Lung (tissue), 12 donors: ENCODE data around the gene SLC30A5. TPM values are rescaled to one million over a fixed set of nuclear protein-coding genes. Genes with fewer than 3 reads are reported as not detected.

Source experiments
- ATAC-seq: fragments of 200-7000 bp; cut with Tn5 transposase; one replicate; pipeline ENCODE4 v1.9.1; 2020; ENCODE audit warnings: moderate number of reproducible peaks; ENCODE audit not compliant: insufficient read depth, low FRiP score
- DNase-seq, 3 donors: peaks; one replicate each; pipeline ENCODE4 v3.0.0-alpha.2; 2013 to 2017
- H3K27ac ChIP-seq, 2 donors: one replicate each; pipeline ENCODE4 v1.5.1; 2013; ENCODE audit warnings: mild to moderate bottlenecking in 2 of 2, moderate library complexity in 2 of 2, control low read depth in 1 of 2, inconsistent platforms in 1 of 2, low read depth in 1 of 2, low read length in 1 of 2
- H3K27me3 ChIP-seq, 3 donors: one replicate each; pipeline ENCODE4 v1.5.1; 2013; ENCODE audit warnings: low read length in 2 of 3; ENCODE audit not compliant: control insufficient read depth in 3 of 3, insufficient read depth in 3 of 3
- H3K36me3 ChIP-seq, 4 donors: one replicate each; pipeline ENCODE4 v1.5.1; 2013; ENCODE audit warnings: low read length in 4 of 4, mild to moderate bottlenecking in 1 of 4, moderate library complexity in 1 of 4; ENCODE audit not compliant: control insufficient read depth in 4 of 4, insufficient read depth in 4 of 4
- H3K4me1 ChIP-seq, 5 donors: one replicate each; pipeline ENCODE4 v1.5.1; 2013; ENCODE audit warnings: low read length in 5 of 5, mild to moderate bottlenecking in 2 of 5, moderate library complexity in 1 of 5; ENCODE audit not compliant: control insufficient read depth in 5 of 5, insufficient read depth in 5 of 5
- H3K4me3 ChIP-seq: one replicate; pipeline ENCODE4 v1.5.1; 2013; ENCODE audit warnings: mild to moderate bottlenecking, control low read depth, moderate library complexity
- H3K9ac ChIP-seq, 2 donors: one replicate each; pipeline ENCODE4 v1.5.1; 2013; ENCODE audit warnings: low read length in 2 of 2, control low read depth in 1 of 2; ENCODE audit not compliant: insufficient read depth in 1 of 2
- H3K9me3 ChIP-seq, 4 donors: one replicate each; pipeline ENCODE4 v1.5.1; 2013; ENCODE audit warnings: low read length in 3 of 4, mild to moderate bottlenecking in 1 of 4, moderate library complexity in 1 of 4; ENCODE audit not compliant: control insufficient read depth in 4 of 4, insufficient read depth in 3 of 4
- CTCF ChIP-seq: IDR thresholded peaks from 2 replicates; pipeline ENCODE4 v1.5.1; 2012; ENCODE audit warnings: mild to moderate bottlenecking; ENCODE audit errors: control extremely low read depth, extremely low read depth
- WGBS, 2 donors: extraction: QIAGEN DNeasy Blood & Tissue Kit; methylation state at CpG; one replicate each; pipeline ENCODE4 v1.1.7; 2013; 5-methylcytosine and 5-hydroxymethylcytosine counted together
- polyA plus RNA-seq, 2 donors: library from polyadenylated mRNA; stranded (reverse); fragments of 200-250 nt; gene quantifications; one replicate each; pipeline ENCODE4 v1.2.1, GENCODE V29; 2013
- total RNA-seq, 2 donors: library from RNA; depleted of rRNA in 1 of 2; stranded (reverse); fragments of >200 nt in 1 of 2; gene quantifications; one replicate each; pipeline ENCODE4 v1.2.1, GENCODE V29; 2014 to 2021
- donor health status: control.
- donor health status: control.
- donor health status: Bipolar disorder and iron deficiency.
- donor health status: healthy.
- donor health status: DM: yes; HTN: yes; CAD: no.

SLC30A5 gene
- total and polyA plus RNA-seq, 4 donors, result 28.7 to 52.3 (median 44.3) TPM

DNA sequence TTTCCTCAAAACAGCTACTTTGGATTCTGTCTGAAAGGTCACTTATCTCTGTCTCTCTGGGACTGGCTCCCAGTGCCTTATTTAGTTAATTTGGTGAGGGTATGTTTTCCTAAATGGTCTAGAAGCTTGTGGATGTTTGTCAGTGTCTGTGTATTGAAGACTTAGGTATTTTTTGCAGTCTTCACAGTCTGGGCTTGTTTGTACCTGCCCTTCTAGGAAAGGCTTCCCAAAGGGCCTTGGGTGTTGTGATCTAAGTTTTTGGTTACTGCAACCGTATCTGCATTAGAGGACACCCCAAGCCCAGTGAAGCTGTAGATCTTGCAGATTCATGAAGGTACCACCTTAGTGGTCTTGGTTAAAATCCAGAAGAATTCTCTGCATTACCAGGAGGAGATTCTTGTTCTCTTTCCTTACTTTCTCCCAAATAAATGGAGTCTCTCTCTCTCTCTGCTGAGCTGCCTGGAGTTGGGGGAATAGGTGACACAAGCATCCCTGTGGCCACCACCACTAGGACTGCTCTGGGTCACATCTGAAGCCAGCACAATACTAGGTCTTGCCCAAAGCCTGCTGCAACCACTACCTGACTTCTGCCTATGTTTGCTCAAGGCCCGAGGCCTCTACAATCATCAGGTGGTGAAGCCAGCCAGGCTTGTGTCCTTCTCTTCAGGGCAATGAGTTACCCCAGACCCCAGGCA is 55.3 kb downstream of the SLC30A5 start:
- Histone ChIP-seq H3K4me3 (no peak overlapping the region), H3K9me3 (no peaks in the 10 kb centered on the region), H3K9ac (no peak overlapping the region), H3K27ac (no peak overlapping the region), H3K4me1 (no peaks in the 10 kb centered on the region), H3K27me3 (no peaks in the 10 kb centered on the region), H3K36me3 (no peaks in the 10 kb centered on the region)
- WGBS, 2 donors, result 91 to 94% methylated on average over 2 of the region's 2 CpGs
- ATAC-seq (no peak), DNase-seq (no peak)
- TF ChIP-seq CTCF, result no peak

DNA sequence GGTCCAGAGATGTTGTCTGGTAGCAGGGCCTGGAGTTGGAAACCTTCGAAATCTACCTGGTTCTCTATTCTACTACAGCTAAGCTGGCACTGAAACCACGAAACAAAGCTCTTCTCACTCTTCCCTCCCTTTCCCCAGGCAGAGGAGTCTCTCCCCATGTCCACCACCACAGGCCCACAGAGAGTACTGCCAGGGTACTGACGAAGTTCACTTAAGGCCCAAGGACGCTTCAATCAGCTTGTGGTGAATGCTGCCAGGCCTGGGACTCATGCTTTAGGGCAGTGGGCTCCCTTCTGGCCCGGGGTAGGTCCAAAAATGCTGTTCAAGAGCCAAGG is 55.8 kb downstream of the SLC30A5 start:
- no peaks in the 10 kb centered on the region for H3K36me3 ChIP-seq
- DNase-seq (no peak), ATAC-seq (no peak)
- WGBS, 2 donors, result 92 to 95% methylated on average over 5 of the region's 5 CpGs
- H3K27ac ChIP-seq, result no peak overlapping the region
- no peak overlapping the region for H3K4me3 ChIP-seq
- no peaks in the 10 kb centered on the region for H3K9me3 ChIP-seq
- no peaks in the 10 kb centered on the region for H3K4me1 ChIP-seq
- no peak overlapping the region for H3K9ac ChIP-seq
- no peak for TF ChIP-seq CTCF
- H3K27me3 ChIP-seq, result no peaks in the 10 kb centered on the region

GRCh38 chr5:69152731-69153130 is 58.9 kb downstream of the SLC30A5 start:
- ATAC-seq, result no peak
- H3K36me3 ChIP-seq, result no peaks in the 10 kb centered on the region
- H3K27me3 ChIP-seq, result no peaks in the 10 kb centered on the region
- no peak for DNase-seq
- H3K4me1 ChIP-seq, result no peaks in the 10 kb centered on the region
- H3K27ac ChIP-seq, result no peak overlapping the region
- no peak for TF ChIP-seq CTCF
- H3K9me3 ChIP-seq, result no peaks in the 10 kb centered on the region
- H3K9ac ChIP-seq, result no peak overlapping the region
- WGBS, 2 donors, result 33 to 69% methylated on average over 3 of the region's 3 CpGs
- H3K4me3 ChIP-seq, result no peak overlapping the region

- Histone ChIP-seq H3K36me3 (no peaks in the 10 kb centered on the region), H3K27ac (no peak overlapping the region), H3K4me3 (no peak overlapping the region), H3K27me3 (no peaks in the 10 kb centered on the region), H3K4me1 (no peaks in the 10 kb centered on the region), H3K9ac (no peak overlapping the region), H3K9me3 (no peaks in the 10 kb centered on the region)
- TF ChIP-seq CTCF, result no peak
- ATAC-seq (no peak), DNase-seq (no peak)
- 98% methylated on average over 11 of the region's 11 CpGs for WGBS, 2 donors
These were observed 62.6 kb downstream of the SLC30A5 start for GRCh38 chr5:69156456-69156855.
